Measurements from ENCODE around the gene CYLD.

GRCh38 chr16:50721549-50722404, 20.1 kb upstream of the CYLD start:
- no peak for TF ChIP-seq EGR1 (IDR thresholded peaks at IDR 0.05)
- TF ChIP-seq MAX (IDR thresholded peaks at IDR 0.05), result no peak
- no peak for TF ChIP-seq YY1 (IDR thresholded peaks at IDR 0.05; ENCODE audit: low read depth)
- no peak for TF ChIP-seq TAF1 (IDR thresholded peaks at IDR 0.05; ENCODE audit: low read depth)
- no peak for TF ChIP-seq TCF12 (IDR thresholded peaks at IDR 0.05; ENCODE audit: low read depth)
- TF ChIP-seq TEAD4 (IDR thresholded peaks at IDR 0.05), result no peak
- no peak for TF ChIP-seq USF1 (IDR thresholded peaks at IDR 0.05)
- no peak for TF ChIP-seq RAD21 (IDR thresholded peaks at IDR 0.05; ENCODE audit: low read depth)
- no peak for TF ChIP-seq CREB1 (IDR thresholded peaks at IDR 0.05; ENCODE audit: low read depth)
- TF ChIP-seq REST (IDR thresholded peaks at IDR 0.05; ENCODE audit: low read depth), result no peak
